ENCODE results near the gene P2RX2. TPM values are rescaled to one million over a fixed set of nuclear protein-coding genes. Genes with fewer than 3 reads are reported as not detected.

P2RX2 gene
- total RNA-seq, 1 donor: not detected

- Histone ChIP-seq H3K4me3 (ENCODE audit: insufficient read depth, low read length) (no peak overlapping the region), H3K79me2 (ENCODE audit: insufficient read depth, low read length) (no peaks in the 10 kb centered on the region), H3K27me3 (ENCODE audit: insufficient read depth, low read length) (no peaks in the 10 kb centered on the region), H3K4me2 (ENCODE audit: insufficient read depth, low read length) (no peak overlapping the region), H2AFZ (ENCODE audit: low read length) (no peak overlapping the region), H3K36me3 (ENCODE audit: insufficient read depth, low read length) (peaks cover 26% of the 10 kb centered on the region), H3K9me3 (ENCODE audit: low read depth, low read length) (no peaks in the 10 kb centered on the region), H3K27ac (ENCODE audit: low read depth, low read length) (no peak overlapping the region), H4K20me1 (ENCODE audit: insufficient read depth, low read length) (no peaks in the 10 kb centered on the region), H3K4me1 (ENCODE audit: insufficient read depth, low read length) (no peaks in the 10 kb centered on the region)
- peak; percentile 72 for DNase-seq (ENCODE audit: insufficient read length, low spot score, missing footprints)
- TF ChIP-seq, protein P1, sequence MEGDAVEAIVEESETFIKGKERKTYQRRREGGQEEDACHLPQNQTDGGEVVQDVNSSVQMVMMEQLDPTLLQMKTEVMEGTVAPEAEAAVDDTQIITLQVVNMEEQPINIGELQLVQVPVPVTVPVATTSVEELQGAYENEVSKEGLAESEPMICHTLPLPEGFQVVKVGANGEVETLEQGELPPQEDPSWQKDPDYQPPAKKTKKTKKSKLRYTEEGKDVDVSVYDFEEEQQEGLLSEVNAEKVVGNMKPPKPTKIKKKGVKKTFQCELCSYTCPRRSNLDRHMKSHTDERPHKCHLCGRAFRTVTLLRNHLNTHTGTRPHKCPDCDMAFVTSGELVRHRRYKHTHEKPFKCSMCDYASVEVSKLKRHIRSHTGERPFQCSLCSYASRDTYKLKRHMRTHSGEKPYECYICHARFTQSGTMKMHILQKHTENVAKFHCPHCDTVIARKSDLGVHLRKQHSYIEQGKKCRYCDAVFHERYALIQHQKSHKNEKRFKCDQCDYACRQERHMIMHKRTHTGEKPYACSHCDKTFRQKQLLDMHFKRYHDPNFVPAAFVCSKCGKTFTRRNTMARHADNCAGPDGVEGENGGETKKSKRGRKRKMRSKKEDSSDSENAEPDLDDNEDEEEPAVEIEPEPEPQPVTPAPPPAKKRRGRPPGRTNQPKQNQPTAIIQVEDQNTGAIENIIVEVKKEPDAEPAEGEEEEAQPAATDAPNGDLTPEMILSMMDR (IDR thresholded peaks at IDR 0.05; ENCODE audit: extremely low read depth, low read depth, low read length): no peak
These were observed 29.3 kb downstream of the P2RX2 start for GRCh38 chr12:132647858-132648257.

GRCh38 chr12:132648616-132649225, 30.1 kb downstream of the P2RX2 start:
- no peaks in the 10 kb centered on the region for H3K79me2 ChIP-seq (ENCODE audit: insufficient read depth, low read length)
- no peak overlapping the region for H3K27ac ChIP-seq (ENCODE audit: low read depth, low read length)
- no peak overlapping the region for H3K4me2 ChIP-seq (ENCODE audit: insufficient read depth, low read length)
- H3K36me3 ChIP-seq (ENCODE audit: insufficient read depth, low read length): peaks cover 24% of the 10 kb centered on the region
- no peak overlapping the region for H3K4me3 ChIP-seq (ENCODE audit: insufficient read depth, low read length)
- no peaks in the 10 kb centered on the region for H3K4me1 ChIP-seq (ENCODE audit: insufficient read depth, low read length)
- no peaks in the 10 kb centered on the region for H3K9me3 ChIP-seq (ENCODE audit: low read depth, low read length)
- H4K20me1 ChIP-seq (ENCODE audit: insufficient read depth, low read length): no peaks in the 10 kb centered on the region
- TF ChIP-seq, protein P1 (IDR thresholded peaks at IDR 0.05; ENCODE audit: extremely low read depth, low read depth, low read length): no peak
- no peak for DNase-seq (ENCODE audit: insufficient read length, low spot score, missing footprints)
- H2AFZ ChIP-seq (ENCODE audit: low read length): no peak overlapping the region
- no peaks in the 10 kb centered on the region for H3K27me3 ChIP-seq (ENCODE audit: insufficient read depth, low read length)

DNA sequence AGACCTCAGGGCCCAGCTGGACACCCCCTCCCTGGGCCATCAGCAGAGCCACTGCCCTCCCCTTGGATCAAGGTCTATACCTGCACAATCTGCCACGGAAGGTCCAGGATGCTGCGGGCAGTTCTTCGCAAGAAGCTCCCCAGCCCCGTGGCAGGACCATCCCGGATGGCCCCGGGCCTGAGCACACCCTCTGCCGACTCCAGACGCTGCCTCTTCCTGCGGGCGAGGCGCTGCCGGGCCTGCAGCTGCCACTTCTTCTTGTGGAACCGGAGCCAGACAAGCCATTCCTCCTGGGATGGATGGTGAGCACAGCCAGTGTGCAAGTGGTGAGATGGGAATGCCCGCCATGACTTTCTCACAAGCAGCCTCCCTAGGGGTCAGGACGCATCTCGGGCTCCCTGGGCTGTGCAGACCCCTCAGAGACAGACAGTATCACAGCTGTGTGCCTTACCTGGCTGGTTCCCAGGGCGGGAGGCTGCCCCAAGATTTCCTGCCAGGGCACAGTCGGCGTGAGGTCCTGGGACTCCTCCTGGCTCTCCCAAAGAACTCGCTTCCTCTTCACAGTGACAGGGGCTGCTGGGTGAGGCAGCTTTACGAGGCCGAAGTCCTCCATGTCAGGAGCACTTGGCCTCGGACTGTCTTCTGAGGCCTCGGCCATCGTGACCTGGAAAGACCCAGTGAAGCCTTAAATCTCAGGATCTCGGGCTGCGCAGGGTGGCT, 30.8 kb downstream of the P2RX2 start:
- TF ChIP-seq, protein P1 (IDR thresholded peaks at IDR 0.05; ENCODE audit: extremely low read depth, low read depth, low read length): no peak
- H3K4me3 ChIP-seq (ENCODE audit: insufficient read depth, low read length): no peak overlapping the region
- DNase-seq (ENCODE audit: insufficient read length, low spot score, missing footprints): peak; percentile 83

DNA sequence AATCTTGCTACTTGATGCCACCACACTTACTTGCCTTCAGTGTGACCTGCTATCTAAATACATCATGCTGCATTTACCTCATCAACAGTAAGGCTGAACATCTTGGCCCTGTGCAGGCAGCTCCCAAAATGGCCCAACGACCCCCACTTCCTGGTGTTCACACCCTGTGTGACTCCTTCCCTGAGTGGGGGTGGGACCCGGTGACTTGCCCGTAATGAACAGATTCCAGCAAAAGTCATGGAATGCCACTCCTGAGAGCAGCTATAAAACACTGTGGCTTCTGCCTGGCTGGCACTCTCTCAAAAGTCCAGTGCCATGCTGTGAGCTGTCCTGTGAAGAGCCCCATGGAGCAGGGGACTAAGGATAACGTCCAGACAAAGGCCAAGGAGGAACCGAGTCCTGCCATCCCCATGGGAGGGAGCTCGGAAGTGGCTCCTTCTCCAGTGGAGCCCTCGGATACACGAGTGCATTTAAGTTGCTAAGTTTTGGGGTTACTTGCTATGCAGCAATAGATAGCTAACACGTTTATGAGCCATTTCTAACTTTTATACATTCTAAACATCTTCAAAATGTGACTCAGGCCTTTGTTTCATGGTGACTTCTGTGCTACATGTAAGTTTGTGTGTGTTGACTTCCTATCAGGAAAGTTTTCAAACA, 33.0 kb downstream of the P2RX2 start:
- Histone ChIP-seq H2AFZ (ENCODE audit: low read length) (no peak overlapping the region), H3K27ac (ENCODE audit: low read depth, low read length) (no peak overlapping the region), H3K4me3 (ENCODE audit: insufficient read depth, low read length) (no peak overlapping the region), H3K27me3 (ENCODE audit: insufficient read depth, low read length) (no peaks in the 10 kb centered on the region), H3K4me2 (ENCODE audit: insufficient read depth, low read length) (no peak overlapping the region), H3K36me3 (ENCODE audit: insufficient read depth, low read length) (peaks cover 27% of the 10 kb centered on the region), H3K9me3 (ENCODE audit: low read depth, low read length) (no peaks in the 10 kb centered on the region), H3K79me2 (ENCODE audit: insufficient read depth, low read length) (no peaks in the 10 kb centered on the region), H3K4me1 (ENCODE audit: insufficient read depth, low read length) (no peaks in the 10 kb centered on the region), H4K20me1 (ENCODE audit: insufficient read depth, low read length) (no peaks in the 10 kb centered on the region)
- DNase-seq (ENCODE audit: insufficient read length, low spot score, missing footprints): peak; percentile 13
- TF ChIP-seq, protein P1 (IDR thresholded peaks at IDR 0.05; ENCODE audit: extremely low read depth, low read depth, low read length): no peak

More for the DNA sequence above, 30.8 kb downstream of the P2RX2 start:
- Histone ChIP-seq H3K79me2 (ENCODE audit: insufficient read depth, low read length) (no peaks in the 10 kb centered on the region), H3K4me1 (ENCODE audit: insufficient read depth, low read length) (no peaks in the 10 kb centered on the region), H3K4me2 (ENCODE audit: insufficient read depth, low read length) (no peak overlapping the region), H3K36me3 (ENCODE audit: insufficient read depth, low read length) (peaks cover 22% of the 10 kb centered on the region), H2AFZ (ENCODE audit: low read length) (no peak overlapping the region), H3K27ac (ENCODE audit: low read depth, low read length) (no peak overlapping the region), H3K9me3 (ENCODE audit: low read depth, low read length) (no peaks in the 10 kb centered on the region), H4K20me1 (ENCODE audit: insufficient read depth, low read length) (no peaks in the 10 kb centered on the region), H3K27me3 (ENCODE audit: insufficient read depth, low read length) (no peaks in the 10 kb centered on the region)

Data from osteoblast (primary cell).